Activated CD4-positive, alpha-beta T cell treated with anti-CD3 and anti-CD28 coated beads, Interleukin-10, Interleukin-2, amounts not matched to agents 100 ng/mL and 50 ng/mL, durations not matched to agents 16 hours and 8 hours (primary cell): ENCODE data around the gene NRCAM.
"Not testable (repeated sequence)": the region's sequence is repeated elsewhere in the genome, so short reads cannot be mapped to it uniquely, and the experiment has no call there.

Source experiments
- DNase-seq: peaks from one replicate; pipeline ENCODE4 v3.0.0-alpha.2; 2020

The NRCAM gene

DNA sequence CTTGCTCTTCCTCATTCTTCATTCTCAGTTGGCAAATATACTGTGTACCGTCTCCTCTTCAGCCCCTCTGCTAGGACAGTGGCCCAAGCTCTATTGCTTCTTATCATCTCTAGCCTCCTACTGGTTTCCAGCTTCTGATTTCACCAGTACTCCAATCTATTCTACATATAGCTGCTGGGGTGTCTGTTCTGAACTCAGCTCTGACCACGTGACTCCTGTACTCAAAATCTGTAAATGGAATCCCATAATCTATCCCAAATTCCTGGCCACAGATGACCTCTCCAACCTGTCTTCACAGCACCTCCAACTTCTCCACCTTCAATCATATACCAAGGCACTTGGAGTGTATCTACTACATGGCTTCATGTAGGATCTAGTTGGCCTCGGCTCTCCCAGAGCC, 152.9 kb downstream of the NRCAM start:
- no peak for DNase-seq

DNA sequence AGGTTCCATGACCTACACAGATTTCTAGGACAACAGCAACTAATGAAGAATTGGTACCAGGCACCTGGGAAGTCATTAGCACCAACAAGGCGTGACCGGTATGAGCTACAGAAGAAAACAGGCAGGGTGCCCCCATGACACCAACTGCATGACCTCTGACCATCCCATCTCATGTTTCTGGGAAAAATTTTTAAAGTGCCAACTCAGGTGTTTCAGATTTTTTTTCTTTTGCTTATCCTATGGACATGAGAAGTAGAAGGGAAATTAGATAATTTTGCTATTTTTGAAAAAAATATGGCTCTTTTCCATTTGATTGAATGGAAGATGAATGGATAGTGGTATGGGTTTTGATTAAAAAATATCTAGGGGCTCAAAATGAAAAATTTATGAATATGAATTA, 154.8 kb downstream of the NRCAM start:
- DNase-seq: no peak

DNA sequence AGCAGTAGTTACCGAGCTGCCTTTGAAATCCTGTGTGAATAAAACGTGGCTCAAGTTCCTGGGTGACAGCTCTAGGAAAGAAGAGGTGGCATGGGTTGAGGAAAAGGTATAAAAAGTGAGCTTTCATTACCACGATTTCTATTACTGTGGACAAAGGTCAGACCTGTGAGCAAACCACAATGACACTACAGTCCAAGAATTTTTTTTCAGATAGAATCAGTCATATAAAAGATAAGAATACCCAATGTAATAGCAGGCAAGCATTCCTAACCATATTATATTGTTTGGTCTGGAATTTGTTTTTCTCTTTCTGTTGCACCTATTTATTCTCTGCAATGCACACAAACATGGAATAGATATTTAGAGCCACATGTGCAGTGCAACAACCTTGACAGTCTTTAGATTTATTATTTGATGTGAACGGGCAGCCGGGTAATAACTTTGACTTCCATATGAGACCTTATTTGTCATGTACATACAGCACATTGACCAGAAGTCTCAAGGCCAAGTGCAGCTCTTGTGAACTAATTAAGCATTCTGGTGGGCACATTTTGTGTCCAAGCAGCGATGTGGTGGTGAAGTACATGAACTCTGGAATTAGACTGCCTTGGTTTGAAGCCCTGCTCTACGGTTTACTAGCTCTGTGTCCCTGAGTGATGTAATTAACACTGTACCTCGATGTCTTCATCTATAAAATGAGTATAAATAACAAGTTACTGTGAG, 156.8 kb downstream of the NRCAM start:
- DNase-seq: no peak

DNA sequence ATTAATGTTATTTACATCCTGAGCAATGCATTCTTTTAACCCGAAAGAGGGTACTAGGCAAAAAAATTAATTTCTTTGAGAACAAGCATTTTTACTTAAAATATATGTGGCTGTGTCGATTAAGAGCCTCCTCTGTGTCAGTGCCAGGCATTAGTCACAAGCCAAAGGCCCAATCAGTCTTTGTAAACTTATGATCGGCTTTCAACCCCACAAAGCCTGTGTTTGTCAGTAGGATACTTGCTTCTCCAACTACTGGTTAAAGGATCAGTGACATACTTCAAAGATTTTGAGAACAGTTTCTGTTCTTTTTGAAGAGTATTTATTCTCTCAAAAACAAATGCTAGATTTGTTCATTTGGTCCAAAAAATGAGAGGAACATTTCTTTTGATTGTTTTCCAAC, 159.3 kb downstream of the NRCAM start:
- DNase-seq: no peak

DNA sequence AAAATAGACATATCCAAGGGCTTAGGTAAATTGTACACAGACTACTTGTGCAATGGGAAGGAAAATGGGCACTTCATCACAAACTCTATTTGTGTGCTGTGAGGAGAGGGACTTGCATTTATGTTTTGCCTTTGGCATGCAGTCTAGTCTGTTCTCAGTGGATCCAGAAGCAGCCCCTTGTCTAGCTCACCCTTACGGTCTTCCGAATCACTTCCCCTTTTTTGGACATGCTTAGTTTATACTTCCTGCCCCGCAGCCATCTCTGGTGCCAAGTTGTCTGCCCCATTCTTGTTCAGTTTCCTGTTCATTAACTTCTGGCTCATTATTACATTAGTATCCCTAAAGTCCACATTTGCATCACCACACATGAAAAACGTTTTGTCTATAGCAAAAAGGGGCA, 161.6 kb downstream of the NRCAM start:
- DNase-seq: no peak

DNA sequence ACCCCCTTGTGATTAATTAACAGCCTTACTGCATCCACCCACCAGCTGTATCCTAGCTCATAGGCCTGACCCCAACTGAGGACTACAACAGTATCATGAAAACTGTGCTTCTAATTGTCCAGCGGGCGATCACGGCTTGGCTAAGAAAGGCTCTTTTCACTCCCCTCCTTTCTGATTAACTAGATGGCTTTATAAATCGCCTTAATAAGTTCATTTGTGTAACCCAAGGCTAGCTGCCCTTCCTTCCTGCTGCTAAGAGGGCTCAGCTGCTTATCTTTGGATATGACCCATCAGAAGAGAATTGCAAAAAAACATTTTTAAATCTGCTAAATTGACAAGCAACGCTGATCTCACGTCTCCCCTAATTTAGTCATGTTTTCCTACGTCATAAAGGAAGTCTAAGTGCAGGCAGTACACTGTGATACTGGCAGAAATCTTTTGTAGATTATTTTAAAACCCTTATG, 163.1 kb downstream of the NRCAM start:
- DNase-seq: no peak

DNA sequence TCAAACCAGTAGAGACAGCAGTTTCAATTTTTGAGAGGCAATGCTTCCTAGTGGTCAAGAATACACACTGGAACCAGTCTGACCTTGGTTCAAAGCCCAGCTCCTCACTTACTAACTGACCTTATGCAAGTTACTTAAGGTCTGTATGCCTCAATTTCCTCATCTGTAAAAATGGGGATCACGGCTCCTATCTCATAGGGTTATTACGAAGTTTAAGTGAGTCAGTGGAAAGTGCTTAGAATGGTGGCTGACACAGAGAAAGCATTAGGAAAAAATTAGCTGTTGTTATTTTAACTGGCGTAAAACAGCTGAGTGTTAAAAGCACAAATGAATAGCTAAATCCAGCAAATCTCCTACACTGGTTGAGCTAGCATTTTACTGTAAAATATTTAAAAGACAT, 163.7 kb downstream of the NRCAM start:
- DNase-seq: no peak

DNA sequence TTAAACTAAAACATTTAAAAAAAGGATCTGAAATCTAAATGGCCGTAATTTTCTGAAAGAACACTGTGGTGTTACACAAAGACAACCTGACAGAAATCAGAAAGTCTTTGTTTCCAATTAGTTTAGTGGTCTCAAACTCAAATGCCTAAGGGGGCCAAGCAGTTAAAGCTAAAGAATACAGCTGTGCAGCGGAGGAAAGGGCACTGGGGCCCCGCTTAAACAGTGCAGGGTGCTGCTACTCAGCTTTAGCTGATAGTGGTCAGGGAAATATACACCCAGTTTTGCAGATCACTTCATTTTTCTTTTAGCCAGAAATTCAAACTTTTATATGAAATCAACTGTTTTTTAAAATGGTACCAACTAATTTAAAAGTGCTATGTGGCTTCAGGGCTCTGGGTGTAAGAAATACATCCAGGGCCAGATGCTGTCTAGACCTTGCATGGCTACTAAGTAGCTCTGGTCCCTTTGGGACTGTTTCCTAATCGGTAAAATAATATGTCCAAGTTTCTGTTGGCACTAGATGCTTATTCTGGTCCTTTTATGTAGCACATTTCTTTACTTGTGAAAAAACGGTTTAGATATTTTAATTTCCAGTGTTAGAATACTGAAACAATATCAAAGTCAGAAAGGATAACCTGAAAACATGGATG, 164.3 kb downstream of the NRCAM start:
- no peak for DNase-seq

DNA sequence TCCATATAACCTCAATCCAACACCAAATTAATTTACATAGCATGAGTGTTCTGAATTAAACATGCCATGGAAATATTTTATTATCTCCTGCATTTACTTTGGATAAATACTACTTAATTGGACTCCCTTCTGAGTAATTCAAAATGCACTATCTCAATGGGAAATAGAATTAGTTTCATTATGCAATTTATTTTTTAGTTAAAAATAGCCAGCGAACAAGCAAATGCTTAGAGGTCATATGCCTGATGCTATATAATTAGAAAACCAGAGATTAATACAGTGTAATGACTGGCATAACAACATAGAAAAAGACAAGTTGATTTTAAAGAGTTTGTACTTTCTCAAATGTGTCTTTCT, 165.1 kb downstream of the NRCAM start:
- no peak for DNase-seq

DNA sequence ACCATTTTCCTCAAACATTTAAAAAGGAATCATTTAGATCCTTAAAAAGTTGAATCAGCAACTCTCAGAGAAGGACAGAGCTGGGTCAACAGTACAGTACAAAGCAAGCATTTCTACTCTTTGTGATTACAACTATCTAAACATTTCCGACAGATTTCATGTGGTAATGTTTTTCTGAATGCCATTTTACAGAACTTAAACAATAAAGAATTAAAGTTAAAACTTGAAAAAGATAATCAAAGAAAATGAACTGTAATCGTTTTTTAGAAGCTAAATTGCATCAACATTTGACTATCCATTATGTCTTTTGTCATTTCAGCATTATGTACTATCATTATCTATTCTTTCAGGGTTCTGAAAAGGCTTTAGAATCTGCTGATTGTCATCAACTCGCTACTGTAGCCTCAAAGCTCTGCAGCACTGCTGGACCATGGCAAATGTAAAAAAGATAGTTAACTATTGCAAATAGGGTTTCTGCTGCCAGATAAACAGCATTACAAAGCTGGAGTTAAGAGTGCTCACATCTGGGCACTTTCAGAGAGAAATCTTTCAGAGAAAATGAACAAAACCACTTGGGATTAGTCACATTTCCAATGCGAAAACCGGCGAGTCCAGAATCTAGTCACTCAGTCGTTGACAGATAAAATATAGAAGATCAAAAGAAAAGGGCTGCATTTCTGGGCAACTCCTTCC, 165.6 kb downstream of the NRCAM start:
- DNase-seq: no peak

DNA sequence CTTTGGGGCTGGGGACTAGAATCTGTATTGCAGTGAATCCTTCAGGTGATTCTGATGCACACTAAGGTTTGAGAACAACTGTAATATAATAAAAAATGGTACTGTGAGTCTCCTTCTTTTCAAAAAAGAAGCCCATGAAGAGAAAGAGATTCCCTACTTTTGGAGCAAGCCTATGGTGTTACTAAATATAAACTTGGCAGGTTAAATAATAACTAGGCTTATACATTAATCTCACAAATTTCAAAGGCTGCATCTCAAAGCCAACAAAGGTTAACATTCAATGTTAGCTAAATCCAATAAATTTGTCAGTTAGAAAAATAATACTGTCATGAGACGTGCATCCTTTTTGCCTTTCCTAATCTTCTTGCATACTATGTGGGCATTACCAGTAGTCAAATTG, 166.4 kb downstream of the NRCAM start:
- DNase-seq: no peak

DNA sequence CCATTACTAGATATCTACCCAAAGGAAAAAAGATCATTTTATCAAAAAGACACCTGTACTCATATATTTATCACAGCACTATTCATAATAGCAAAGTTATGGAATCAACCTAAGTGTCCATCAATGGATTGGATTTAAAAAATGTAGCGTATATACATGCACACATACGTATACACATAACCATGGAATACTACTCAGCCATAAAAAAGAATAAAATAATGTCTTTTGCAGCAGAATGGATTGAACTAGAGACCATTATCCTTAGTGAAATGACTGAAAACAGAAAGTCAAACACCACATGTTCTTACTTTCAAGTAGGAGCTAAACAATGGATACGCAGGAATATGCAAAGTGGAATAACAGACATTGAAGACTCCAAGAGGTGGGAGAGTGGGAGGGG, 168.4 kb downstream of the NRCAM start:
- no peak for DNase-seq

DNA sequence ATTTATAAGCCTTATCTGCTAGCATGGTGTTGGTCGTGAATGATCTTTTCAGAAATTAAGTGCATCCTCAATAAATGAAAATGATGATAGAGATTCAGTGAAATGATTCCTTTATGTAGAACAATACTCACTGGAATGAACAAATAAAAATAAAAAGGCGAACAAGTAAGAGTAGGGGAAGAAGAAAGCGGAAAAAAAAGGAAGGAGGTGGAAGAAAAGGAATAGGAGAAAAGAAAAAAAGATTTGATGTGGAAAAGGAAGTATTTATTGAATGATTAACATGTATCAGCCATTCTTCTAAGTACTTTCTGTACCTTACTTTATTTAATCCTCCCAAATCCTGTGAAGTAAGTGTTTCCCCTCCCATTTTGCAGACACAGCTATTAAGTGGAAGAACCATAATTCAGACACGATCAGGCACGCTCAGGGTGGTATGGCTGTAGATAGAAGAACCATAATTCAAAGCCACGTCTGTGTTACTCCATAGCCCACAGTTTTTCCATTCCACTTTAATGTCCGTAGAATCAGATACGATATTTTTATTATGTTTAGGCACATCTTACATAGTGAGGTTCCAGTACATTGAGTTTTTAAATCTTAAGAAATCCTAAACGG, 169.8 kb downstream of the NRCAM start:
- no peak for DNase-seq

DNA sequence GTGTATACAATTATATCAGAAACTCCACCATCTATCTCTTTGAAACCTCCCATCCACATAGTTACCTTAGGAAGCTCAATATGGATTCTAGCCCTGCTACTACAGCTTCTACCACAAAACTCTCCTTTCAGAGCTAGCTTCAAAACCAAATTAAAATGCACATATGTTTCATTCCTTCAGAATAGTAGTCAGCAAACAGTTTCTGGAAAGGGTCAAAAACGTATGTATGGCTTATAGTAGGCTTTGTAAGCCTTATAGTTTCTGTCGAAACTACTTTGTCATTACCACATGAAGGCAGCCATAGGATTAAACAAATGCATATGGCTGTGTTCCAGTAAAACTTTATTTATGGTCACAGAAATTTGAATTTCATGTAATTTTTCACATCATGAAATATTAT, 170.5 kb downstream of the NRCAM start:
- no peak for DNase-seq

DNA sequence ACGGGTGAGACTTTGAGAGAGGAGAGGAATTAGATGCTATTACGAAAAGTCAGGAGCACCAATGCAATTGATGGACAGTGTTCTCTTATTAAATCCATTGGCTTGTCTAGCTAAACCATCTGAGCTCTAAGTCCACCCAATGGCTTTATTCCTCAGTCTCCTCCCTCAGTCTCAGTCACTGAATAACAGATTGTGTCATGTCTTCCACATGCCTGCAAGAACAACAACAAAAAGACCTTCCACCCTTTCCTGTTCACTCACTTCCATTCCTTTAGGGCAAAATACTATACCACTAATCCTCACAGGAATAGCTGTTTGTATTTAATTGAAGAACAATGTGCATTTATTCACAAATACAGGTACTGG, 171.2 kb downstream of the NRCAM start:
- no peak for DNase-seq

DNA sequence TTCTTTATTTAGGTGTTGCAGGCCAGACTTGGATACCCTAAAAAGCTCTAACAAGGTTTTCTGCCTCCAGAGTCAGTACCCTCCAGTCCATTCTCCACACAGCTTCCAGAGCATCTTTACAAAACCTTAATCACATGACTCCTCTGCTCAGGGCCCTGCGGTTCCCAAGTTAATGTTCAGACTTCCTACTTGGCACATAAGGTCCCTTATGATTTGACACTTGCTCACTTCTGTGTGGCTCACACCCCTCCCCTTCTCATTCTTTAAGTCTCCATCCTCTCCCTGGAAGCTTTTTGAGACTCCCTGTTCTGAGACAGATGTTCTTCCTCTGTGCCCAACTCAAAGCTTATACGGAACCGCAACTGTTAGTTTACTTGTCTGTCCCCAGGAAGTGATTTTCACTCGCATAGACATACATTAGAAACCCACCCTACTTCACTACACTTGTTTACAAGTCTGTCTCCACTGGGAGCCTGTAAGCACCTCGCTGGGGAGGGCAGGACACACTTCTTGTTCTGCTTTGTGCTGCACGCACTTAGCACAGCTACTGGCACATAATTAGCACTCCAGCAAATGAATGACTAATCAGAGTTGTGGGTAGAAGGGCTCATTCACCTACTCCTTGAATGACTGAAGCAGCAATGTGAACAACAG, 171.8 kb downstream of the NRCAM start:
- DNase-seq: peak; percentile 58

DNA sequence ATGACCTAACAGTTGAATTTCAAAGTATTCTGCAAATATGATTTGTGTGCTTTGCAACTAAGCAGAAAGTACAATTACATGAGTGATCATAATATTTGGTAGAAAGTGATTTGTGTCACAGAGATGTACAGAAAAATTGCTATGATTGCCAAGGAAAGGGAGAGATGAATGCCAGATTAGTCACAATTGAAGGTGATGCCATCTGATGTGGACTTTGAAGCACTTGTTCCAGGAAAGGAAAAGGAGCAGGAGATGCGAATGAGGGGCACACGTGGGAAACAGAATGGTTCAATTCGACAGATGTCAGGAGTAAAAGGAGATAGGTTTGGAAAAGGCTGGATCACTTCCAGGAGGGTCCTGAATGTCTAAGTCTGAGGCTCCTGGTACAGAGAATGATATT, 173.0 kb downstream of the NRCAM start:
- DNase-seq: no peak

DNA sequence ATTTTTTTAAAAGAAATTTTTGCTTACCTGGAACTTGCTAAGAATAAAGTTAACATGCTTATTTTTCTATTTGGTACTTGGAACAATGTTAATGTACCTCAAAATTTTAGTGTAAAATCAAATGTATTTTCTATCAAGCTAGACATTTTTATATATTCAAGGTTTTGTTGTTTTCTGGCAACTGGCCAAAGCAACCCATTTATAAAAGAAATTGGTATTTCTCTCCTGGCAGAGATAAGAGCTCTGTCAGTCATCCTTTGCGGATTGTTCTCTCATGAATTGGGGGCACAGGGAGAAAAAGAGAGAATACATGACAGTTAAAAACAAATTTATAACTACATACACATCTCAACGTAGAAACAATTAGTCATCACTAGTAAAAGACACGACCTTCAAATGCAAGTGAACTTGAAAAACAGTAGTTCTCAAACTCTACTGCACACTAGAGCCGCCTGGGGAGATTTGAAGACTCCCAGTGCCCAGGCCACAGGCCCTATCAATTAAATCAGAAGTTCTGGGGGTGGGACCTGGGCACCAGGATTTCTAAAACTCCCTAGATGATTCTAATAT, 173.7 kb downstream of the NRCAM start:
- no peak for DNase-seq

DNA sequence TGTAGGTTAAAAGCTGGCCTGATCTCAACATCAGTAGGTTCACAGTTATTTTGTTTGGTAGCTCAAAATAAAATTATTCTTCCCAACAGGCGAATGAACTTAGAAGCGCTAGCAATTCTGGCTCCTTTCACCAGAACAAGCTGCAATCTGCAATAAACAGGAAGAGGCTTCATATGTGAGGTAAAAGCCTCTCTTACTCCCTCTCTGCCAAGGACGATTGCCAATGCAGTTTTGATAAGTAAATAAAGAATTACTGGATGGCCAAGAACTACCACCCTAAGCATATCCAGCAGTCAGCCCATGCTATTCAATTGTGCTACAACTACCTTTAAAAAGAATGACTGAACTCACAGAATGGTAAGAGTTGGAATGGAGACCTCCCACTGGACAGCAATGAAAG, 176.1 kb downstream of the NRCAM start:
- no peak for DNase-seq

DNA sequence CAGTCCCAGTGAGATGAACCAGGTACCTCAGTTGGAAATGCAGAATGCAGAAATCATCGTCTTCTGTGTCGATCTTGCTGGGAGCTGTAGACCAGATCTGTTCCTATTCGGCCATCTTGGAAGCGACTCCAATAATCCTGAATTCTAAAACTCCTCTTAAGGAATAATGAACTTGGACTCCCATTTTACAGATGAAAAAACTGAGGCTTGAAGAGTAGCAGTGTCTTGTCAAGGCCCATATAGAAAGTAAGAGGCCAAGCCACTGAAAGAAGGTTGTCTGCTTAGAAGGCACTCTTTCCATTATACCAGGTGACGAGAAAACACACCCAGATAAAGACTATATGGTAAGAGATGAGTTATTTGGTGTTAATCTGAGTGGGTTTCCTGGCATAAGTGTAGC, 177.5 kb downstream of the NRCAM start:
- no peak for DNase-seq

DNA sequence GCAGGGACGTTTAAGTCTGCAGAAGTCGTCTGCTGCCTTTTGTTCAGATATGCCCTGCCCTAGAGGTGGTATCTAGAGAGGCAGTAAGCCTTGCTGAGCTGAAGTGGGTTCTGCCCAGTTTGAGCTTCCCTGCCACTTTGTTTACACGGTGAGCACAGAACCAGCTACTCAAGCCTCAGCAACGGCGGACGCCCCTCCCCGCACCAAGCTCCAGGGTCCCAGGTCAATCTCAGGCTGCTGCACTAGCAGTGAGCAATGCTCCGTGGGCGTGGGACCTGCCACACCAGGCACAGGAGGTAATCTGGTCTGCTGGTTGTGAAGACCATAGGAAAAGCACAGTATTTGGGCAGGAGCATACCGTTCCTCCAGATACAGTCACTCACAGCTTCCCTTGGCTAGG, 178.0 kb downstream of the NRCAM start:
- DNase-seq: no peak

DNA sequence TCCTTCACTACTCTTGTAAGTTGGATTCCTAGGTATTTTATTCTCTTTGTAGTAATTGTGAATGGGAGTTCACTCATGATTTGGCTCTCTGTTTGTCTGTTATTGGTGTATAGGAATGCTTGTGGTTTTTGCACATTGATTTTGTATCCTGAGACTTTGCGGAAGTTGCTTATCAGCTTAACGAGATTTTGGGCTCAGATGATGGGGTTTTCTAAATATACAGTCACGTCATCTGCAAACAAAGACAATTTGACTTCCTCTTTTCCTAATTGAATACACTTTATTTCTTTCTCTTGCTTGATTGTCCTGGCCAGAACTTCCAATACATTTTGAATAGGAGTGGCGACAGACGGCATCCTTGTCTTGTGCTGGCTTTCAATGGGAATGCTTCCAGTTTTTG, 181.8 kb downstream of the NRCAM start:
- not testable (repeated sequence) for DNase-seq

DNA sequence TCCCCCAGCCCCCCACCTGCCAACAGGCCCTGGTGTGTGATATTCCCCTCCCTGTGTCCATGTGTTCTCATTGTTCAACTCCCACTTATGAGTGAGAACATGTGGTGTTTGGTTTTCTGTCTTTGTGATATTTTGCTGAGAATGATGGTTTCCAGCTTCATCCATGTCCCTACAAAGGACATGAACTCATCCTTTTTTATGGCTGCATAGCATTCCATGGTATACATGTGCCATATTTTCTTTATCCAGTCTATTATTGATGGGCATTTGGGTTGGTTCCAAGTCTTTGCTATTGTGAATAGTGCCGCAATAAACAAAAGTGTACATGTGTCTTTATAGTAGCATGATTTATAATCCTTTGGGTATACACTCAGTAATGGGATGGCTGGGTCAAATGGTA, 183.3 kb downstream of the NRCAM start:
- not testable (repeated sequence) for DNase-seq
